Liver (tissue), 9 donors: ENCODE results near the gene ZXDC. TPM values are rescaled to one million over a fixed set of nuclear protein-coding genes. Genes with fewer than 3 reads are reported as not detected.

Experiments
- DNase-seq: peaks from one replicate; pipeline ENCODE4 v3.0.0-alpha.2; 2017; ENCODE audit warnings: low spot score
- H3K27ac ChIP-seq, 2 donors: one replicate each; pipeline ENCODE4 v1.7.0; 2013; ENCODE audit warnings: inconsistent platforms in 2 of 2, low read length in 2 of 2, control low read depth in 1 of 2, low read depth in 1 of 2, mild to moderate bottlenecking in 1 of 2
- H3K27me3 ChIP-seq, 4 donors: one replicate each; pipeline versions ENCODE4 v1.6.1 to v1.7.0; 2013; ENCODE audit warnings: low read length in 3 of 4, inconsistent platforms in 1 of 4, mild to moderate bottlenecking in 1 of 4, moderate library complexity in 1 of 4; ENCODE audit not compliant: control insufficient read depth in 4 of 4, insufficient read depth in 4 of 4
- H3K36me3 ChIP-seq, 4 donors: one replicate each; pipeline versions ENCODE4 v1.6.1 to v1.7.0; 2013; ENCODE audit warnings: low read length in 3 of 4, mild to moderate bottlenecking in 3 of 4, low read depth in 1 of 4, moderate library complexity in 1 of 4; ENCODE audit not compliant: control insufficient read depth in 4 of 4, insufficient read depth in 3 of 4
- H3K4me1 ChIP-seq, 4 donors: one replicate each; pipeline versions ENCODE4 v1.6.1 to v1.7.0; 2013; ENCODE audit warnings: low read length in 3 of 4, mild to moderate bottlenecking in 3 of 4, moderate library complexity in 1 of 4; ENCODE audit not compliant: control insufficient read depth in 4 of 4, insufficient read depth in 4 of 4
- H3K4me3 ChIP-seq, 3 donors: one replicate each; pipeline versions ENCODE4 v1.6.1 to v1.7.0; 2013; ENCODE audit warnings: low read length in 3 of 3, control low read depth in 1 of 3, low read depth in 1 of 3, mild to moderate bottlenecking in 1 of 3
- H3K9ac ChIP-seq, 2 donors: one replicate each; pipeline ENCODE4 v1.7.0; 2013; ENCODE audit warnings: low read length in 2 of 2, mild to moderate bottlenecking in 2 of 2, moderate library complexity in 2 of 2, control low read depth in 1 of 2, low read depth in 1 of 2
- H3K9me3 ChIP-seq, 4 donors: one replicate each; pipeline versions ENCODE4 v1.6.1 to v1.7.0; 2013; ENCODE audit warnings: low read length in 3 of 4; ENCODE audit not compliant: control insufficient read depth in 4 of 4
- CTCF ChIP-seq: fragments of 150-350 bp; IDR thresholded peaks from 2 replicates; pipeline ENCODE4 v1.5.1; 2017; ENCODE audit warnings: improper control_type of control experiment, low read depth, low read length; ENCODE audit not compliant: missing input control
- EGR1 ChIP-seq, 2 donors: IDR thresholded peaks; 2 replicates each; pipeline ENCODE4 v1.6.1; 2016 to 2018; ENCODE audit warnings: antibody characterized with exemption in 2 of 2, low read depth in 2 of 2
- FOXA1 ChIP-seq: IDR thresholded peaks from 2 replicates; pipeline ENCODE4 v1.6.1; 2016; ENCODE audit warnings: antibody characterized with exemption
- FOXA2 ChIP-seq: IDR thresholded peaks from 2 replicates; pipeline ENCODE4 v1.6.1; 2016; ENCODE audit warnings: antibody characterized with exemption
- GABPA ChIP-seq, 2 donors: IDR thresholded peaks in 1 of 2; conservative IDR thresholded peaks in 1 of 2; 2 replicates each; pipeline ENCODE4 v1.6.1; 2016; ENCODE audit warnings: antibody characterized with exemption in 2 of 2, mild to moderate bottlenecking in 1 of 2, moderate library complexity in 1 of 2
- HNF4A ChIP-seq, 2 donors: conservative IDR thresholded peaks; 2 replicates each; pipeline ENCODE4 v1.6.1; 2016; ENCODE audit warnings: antibody characterized with exemption in 2 of 2, mild to moderate bottlenecking in 2 of 2
- JUND ChIP-seq, 2 donors: IDR thresholded peaks; 2 replicates each; pipeline ENCODE4 v1.6.1; 2016; ENCODE audit warnings: antibody characterized with exemption in 2 of 2
- MAX ChIP-seq: IDR thresholded peaks from 2 replicates; pipeline ENCODE4 v1.6.1; 2016; ENCODE audit warnings: antibody characterized with exemption
- NR2F2 ChIP-seq: IDR thresholded peaks from 2 replicates; pipeline ENCODE4 v1.6.1; 2016; ENCODE audit warnings: antibody characterized with exemption
- RAD21 ChIP-seq, 2 donors: IDR thresholded peaks; 2 replicates each; pipeline ENCODE4 v1.6.1; 2016; ENCODE audit warnings: antibody characterized with exemption in 2 of 2, mild to moderate bottlenecking in 2 of 2
- REST ChIP-seq: IDR thresholded peaks from 2 replicates; pipeline ENCODE4 v1.6.1; 2016; ENCODE audit warnings: antibody characterized with exemption, mild to moderate bottlenecking
- RXRA ChIP-seq, 2 donors: IDR thresholded peaks; 2 replicates each; pipeline ENCODE4 v1.6.1; 2017 to 2018; ENCODE audit warnings: antibody characterized with exemption in 2 of 2, mild to moderate bottlenecking in 1 of 2
- SP1 ChIP-seq: IDR thresholded peaks from 2 replicates; pipeline ENCODE4 v1.6.1; 2018; ENCODE audit warnings: antibody characterized with exemption, mild to moderate bottlenecking
- TAF1 ChIP-seq: conservative IDR thresholded peaks from 2 replicates; pipeline ENCODE4 v1.6.1; 2016; ENCODE audit warnings: antibody characterized with exemption, mild to moderate bottlenecking
- ZBTB33 ChIP-seq: IDR thresholded peaks from 2 replicates; pipeline ENCODE4 v1.6.1; 2016; ENCODE audit warnings: antibody characterized with exemption
- WGBS: extraction: QIAGEN DNeasy Blood & Tissue Kit; methylation state at CpG from one replicate; pipeline ENCODE4 v1.1.7; 2013; 5-methylcytosine and 5-hydroxymethylcytosine counted together
- polyA plus RNA-seq, 2 donors: library from polyadenylated mRNA; stranded (reverse) in 1 of 2; unstranded in 1 of 2; fragments of 200-250 nt in 1 of 2; fragments of >200 nt in 1 of 2; fragmentation: Nextera tagmentation in 1 of 2; extraction: Ambion mirVana in 1 of 2; gene quantifications; one replicate each; pipeline versions ENCODE4 v1.2.1 to v1.2.3, GENCODE V29; 2013 to 2015
- total RNA-seq, 2 donors: library from RNA; depleted of rRNA; stranded (reverse); fragments of >200 nt; gene quantifications; one replicate each; pipeline ENCODE4 v1.2.3, GENCODE V29; 2014
- donor health status: healthy.
- donor health status: healthy.
- donor health status: healthy.
- donor health status: healthy.
- donor health status: healthy.

Gene ZXDC
- total and polyA plus RNA-seq, 4 donors, result 7.0 to 42.3 (median 13.9) TPM

- Histone ChIP-seq H3K4me1 (peaks cover 6 to 45% (median 35%) of the 10 kb centered on the region in 4 donors), H3K27me3 (no peaks in the 10 kb centered on the region), H3K36me3 (peaks cover 7 to 24% (median 12%) of the 10 kb centered on the region in 4 donors), H3K9ac (no peak overlapping the region), H3K4me3 (no peak overlapping the region), H3K9me3 (no peaks in the 10 kb centered on the region), H3K27ac (no peak overlapping the region)
- WGBS, result 96% methylated on average over 9 of the region's 9 CpGs
- DNase-seq, result no peak
- TF ChIP-seq ZBTB33 (no peak), JUND (IDR thresholded peaks at IDR 0.05) (no peak), MAX (no peak), REST (no peak), HNF4A (conservative IDR thresholded peaks at IDR 0.05) (no peak), TAF1 (no peak), SP1 (no peak), CTCF (no peak), NR2F2 (no peak), FOXA2 (no peak), GABPA (IDR thresholded peaks at IDR 0.05 in 1 of 2, conservative IDR thresholded peaks at IDR 0.05 in 1 of 2) (no peak), RXRA (IDR thresholded peaks at IDR 0.05) (no peak), RAD21 (IDR thresholded peaks at IDR 0.05) (no peak)
These were observed 23.5 kb downstream of the ZXDC start for GRCh38 chr3:126452213-126452612.

GRCh38 chr3:126451511-126451910, 24.2 kb downstream of the ZXDC start:
- no peak overlapping the region for H3K9ac ChIP-seq
- peaks cover 9 to 48% (median 40%) of the 10 kb centered on the region in 4 donors for H3K4me1 ChIP-seq
- no peaks in the 10 kb centered on the region for H3K9me3 ChIP-seq
- DNase-seq, result no peak
- peaks cover 6 to 20% (median 11%) of the 10 kb centered on the region in 4 donors for H3K36me3 ChIP-seq
- H3K4me3 ChIP-seq, result no peak overlapping the region
- no peak overlapping the region for H3K27ac ChIP-seq
- H3K27me3 ChIP-seq, result no peaks in the 10 kb centered on the region
- 94% methylated on average over 12 of the region's 12 CpGs for WGBS
- TF ChIP-seq SP1, result no peak
- TF ChIP-seq GABPA (IDR thresholded peaks at IDR 0.05 in 1 of 2, conservative IDR thresholded peaks at IDR 0.05 in 1 of 2), result no peak
- TF ChIP-seq HNF4A (conservative IDR thresholded peaks at IDR 0.05), result no peak
- no peak for TF ChIP-seq NR2F2
- TF ChIP-seq MAX, result no peak
- no peak for TF ChIP-seq REST
- TF ChIP-seq EGR1 (IDR thresholded peaks at IDR 0.05; ENCODE audit: low read depth in 2 of 2), result no peak
- no peak for TF ChIP-seq ZBTB33
- no peak for TF ChIP-seq FOXA2
- TF ChIP-seq FOXA1, result no peak
- TF ChIP-seq TAF1, result no peak
